ENCODE results near the gene SLC46A3.

GRCh38 chr13:28654276-28654675 lies 64.5 kb downstream of the SLC46A3 start:
- TF ChIP-seq CTCF (IDR thresholded peaks at IDR 0.05; ENCODE audit: insufficient read depth, low read length): no peak
- no peak for TF ChIP-seq POLR2AphosphoS5 (IDR thresholded peaks at IDR 0.05; ENCODE audit: low read depth)

Data from HL-60 (cell line).